Measurements from ENCODE around the gene PPARD.
"Not testable (repeated sequence)": the region's sequence is repeated elsewhere in the genome, so short reads cannot be mapped to it uniquely, and the experiment has no call there.

The PPARD gene

DNA sequence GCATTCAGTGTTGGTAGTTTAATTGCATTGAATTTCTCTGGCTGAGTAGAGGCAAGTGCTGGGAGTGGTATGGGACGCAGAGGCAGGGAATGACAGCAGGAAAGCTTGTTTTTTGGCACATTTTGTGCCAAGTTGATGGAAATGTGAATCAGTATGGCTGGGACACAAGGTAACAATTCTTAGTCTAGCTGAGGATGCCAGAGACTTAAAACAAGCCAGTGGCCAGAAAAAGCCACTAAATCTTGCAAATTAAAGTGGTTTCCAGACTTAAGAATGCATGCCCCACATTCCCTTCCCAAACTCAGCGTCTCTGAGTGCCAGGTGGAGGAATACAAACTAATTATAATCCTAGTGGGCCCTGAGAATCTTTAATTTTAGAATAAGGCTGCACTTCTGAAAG, 35.9 kb downstream of the PPARD start:
- DNase-seq (ENCODE audit: low read depth, low spot score) = no peak

DNA sequence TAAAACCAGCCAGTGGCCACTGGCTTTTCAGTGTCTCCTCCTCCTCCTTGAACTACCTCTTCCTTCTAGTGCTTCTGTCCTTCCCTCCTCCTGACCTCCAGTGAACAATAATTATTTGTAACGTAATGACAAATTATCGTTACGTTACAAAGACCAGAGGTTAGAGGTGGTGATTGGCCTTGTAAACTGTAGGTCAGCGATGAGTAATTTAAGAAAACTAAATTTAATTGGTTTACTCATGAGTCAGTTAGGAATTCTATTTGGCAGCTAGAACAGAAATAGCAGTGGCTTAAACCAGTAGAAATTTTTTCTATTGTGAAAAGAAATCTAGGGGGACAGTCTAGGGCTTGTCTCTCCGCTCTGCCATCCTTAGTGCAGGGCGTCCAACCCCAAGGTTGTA, 38.8 kb downstream of the PPARD start:
- no peak for DNase-seq (ENCODE audit: low read depth, low spot score)

DNA sequence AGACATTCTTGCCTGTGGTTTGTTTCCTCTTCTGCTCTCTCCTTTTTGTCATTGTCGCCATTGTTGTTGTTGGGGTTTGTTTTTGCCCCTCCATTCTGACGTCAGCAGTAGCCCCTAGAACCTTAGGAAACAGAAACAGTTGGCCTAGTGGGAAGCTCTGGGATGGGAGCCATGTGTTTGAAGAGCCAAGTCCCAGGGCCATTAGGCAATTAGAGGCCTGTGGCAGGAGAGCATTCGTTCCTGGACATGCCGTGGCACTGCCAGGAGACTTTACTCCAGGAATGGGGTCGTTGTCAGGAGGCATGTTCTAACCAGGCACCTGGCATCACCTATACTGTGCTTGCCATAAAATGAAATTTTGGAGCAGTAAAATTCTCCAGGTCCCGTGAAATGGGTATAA, 39.7 kb downstream of the PPARD start:
- no peak for DNase-seq (ENCODE audit: low read depth, low spot score)

DNA sequence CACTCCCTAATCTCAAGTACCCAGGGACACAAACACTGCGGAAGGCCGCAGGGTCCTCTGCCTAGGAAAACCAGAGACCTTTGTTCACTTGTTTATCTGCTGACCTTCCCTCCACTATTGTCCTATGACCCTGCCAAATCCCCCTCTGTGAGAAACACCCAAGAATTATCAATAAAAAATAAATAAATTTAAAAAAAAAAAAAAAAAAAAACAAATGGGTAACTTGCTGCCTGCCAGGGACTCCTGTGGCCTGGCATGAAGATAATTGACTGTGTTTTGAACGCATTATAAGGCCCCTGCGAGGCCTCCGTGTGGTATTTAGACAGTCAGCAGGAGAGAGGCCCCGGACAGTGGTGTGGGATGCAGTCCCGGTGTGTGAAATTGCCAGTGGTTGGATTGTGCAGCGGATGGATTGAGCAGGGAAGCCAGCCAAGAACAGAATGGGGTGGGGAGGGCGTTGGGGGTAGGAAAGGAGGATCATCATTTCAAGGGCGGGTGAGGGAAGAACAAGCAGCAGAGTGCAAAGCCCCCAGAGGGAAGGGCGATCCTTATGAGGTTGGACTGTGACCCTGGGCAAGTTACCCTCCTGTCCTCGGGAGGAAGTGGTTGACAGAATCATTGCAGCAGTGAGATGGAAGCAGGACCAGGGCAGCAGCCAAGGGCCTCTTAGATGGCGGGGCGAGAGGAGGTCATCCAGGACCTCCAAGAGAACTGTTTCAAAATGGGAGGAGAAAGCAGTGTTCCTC, 43.3 kb downstream of the PPARD start:
- no peak for DNase-seq (ENCODE audit: low read depth, low spot score)

DNA sequence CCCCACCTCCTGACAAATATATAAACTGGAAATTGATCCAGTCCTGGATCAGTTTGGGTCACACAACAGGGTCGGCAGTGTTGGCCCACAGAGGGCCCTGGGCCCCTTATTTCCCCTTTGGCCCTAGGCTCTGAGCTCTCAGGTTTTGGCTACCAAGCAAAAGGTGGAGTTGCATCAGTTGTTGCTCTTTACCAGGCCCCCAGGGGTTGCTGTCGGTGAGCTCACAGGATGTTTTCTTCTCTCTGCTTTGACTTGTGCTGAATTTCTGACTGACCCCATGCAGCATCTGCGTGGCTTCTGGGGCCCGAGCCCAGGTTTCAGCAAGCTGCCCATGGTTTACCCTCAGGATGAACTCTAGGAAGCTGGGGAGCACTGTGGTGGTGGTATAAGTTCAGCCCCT, 44.6 kb downstream of the PPARD start:
- DNase-seq (ENCODE audit: low read depth, low spot score) = no peak

DNA sequence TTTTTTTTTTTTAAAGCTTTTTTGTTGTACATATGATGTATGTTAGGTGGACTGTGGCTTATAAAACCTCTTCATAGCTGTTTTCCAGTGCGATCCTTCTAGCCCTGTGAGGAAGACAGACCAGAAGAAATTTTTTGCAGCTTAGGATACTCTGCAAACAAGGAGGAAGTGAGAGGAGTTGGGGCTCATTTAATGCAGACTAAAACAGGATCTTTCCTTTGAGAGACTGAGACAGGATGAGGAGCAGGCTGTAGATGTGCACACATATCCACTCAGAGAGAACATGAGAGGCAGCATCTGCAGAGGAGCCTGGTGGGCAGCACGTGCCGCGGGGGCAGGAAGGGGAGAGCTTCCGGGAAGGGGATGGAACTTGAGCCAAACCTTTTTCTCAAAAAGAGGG, 45.7 kb downstream of the PPARD start:
- DNase-seq (ENCODE audit: low read depth, low spot score) = no peak

DNA sequence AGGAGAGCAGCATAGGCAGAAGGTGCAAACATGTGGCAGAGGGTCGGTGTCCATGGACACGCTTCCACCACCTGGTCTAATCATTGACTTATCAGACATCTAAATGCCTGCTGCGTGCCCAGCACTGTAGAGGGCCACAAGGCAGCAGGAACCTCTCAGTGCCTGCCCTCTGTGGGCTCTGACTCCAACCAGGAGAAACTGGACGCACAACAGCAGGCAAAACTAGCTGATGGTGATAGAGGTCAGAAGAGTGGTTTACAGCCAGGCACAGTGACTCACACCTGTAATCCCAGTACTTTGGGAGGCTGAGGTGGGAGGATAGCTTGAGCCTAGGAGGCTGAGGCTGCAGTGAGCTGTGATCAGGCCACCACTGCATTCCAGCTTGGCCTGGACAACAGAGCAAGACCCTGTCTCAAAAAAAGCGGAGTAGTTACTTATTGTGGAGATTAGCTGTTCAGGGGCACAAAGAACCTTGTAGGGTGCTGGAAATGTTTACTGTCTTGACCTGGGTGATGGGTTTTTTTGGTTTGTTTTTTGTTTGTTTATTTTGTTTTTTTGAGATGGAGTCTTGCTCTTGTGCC, 46.5 kb downstream of the PPARD start:
- DNase-seq (ENCODE audit: low read depth, low spot score) = no peak

DNA sequence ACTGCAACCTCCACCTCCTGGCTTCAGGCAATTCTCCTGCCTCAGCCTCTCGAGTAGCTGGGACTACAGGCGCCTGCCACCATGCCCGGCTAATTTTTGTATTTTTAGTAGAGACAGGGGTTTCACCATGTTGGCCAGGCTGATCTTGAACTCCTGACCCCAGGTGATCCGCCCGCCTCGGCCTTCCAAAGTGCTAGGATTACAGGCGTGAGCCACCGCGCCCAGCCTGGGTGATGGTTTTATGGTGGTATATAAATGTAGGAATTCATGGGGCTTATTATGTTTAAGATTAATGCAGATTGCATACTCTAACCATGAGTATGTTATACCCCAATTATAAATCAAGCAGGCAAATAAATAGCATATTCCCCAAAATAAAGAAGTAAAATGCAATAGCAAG, 47.0 kb downstream of the PPARD start:
- DNase-seq (ENCODE audit: low read depth, low spot score) = not testable (repeated sequence)

DNA sequence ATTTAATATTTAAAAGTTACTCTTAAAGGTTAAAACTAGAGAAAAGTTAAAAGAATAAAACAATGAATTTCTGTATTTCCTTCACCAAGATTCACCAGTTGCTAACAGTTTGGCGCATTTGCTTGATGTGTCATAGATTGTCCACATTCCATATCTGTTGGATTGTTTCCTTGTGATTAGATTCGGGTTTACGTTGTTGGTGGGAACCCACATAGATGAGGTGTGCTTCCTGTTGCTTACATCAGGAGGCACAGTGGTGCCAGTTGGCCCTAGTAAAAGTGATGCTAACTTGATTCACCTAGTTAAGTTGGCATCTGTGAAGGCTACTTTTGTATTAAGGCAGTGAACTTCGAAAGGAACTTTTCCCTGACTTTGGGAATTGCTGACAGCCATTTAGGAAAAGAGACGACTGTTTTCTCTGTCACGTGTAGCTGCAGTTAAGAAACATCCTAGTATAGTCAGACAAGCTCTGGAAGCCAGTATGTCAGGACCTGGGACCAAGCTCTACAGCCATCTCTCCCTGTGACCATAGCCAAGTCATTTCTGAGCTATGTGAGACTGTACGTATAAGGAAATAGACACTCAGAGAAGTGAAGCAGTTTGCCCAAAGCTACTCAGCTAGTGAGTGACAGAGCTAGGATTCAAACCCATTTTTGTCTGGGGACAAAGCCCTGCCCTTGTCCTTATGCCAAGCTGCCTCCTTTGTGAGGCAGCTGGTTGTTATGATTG, 49.0 kb downstream of the PPARD start:
- no peak for DNase-seq (ENCODE audit: low read depth, low spot score)

DNA sequence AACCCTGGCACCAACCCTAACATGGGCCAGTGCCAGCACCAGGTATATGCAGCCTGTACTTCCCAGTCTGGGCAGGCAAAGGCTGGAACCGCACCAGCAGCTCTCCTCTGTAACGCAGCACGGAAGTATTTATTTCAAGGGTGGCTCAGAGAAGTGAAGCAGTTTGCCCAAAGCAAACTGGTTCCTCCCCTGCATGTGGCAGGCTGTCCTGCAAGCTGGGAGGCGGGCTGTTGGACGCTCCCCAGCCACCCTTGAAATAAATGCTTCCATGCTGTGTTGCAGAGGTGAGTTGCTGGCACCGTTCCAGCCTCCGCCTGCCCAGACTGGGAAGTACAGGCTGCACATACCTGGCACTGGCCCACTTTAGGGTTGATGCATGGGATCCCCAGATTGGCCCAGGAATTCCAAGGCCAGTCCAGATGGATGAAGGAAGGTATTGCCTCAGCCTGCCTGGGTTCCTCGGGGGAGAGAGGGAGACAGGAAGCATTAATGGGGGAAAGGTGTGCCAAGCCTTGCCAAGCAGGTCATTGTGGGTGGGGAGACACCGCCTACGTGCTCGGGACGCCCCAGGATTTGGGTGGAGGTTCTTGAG, 49.8 kb downstream of the PPARD start:
- DNase-seq (ENCODE audit: low read depth, low spot score) = no peak

DNA sequence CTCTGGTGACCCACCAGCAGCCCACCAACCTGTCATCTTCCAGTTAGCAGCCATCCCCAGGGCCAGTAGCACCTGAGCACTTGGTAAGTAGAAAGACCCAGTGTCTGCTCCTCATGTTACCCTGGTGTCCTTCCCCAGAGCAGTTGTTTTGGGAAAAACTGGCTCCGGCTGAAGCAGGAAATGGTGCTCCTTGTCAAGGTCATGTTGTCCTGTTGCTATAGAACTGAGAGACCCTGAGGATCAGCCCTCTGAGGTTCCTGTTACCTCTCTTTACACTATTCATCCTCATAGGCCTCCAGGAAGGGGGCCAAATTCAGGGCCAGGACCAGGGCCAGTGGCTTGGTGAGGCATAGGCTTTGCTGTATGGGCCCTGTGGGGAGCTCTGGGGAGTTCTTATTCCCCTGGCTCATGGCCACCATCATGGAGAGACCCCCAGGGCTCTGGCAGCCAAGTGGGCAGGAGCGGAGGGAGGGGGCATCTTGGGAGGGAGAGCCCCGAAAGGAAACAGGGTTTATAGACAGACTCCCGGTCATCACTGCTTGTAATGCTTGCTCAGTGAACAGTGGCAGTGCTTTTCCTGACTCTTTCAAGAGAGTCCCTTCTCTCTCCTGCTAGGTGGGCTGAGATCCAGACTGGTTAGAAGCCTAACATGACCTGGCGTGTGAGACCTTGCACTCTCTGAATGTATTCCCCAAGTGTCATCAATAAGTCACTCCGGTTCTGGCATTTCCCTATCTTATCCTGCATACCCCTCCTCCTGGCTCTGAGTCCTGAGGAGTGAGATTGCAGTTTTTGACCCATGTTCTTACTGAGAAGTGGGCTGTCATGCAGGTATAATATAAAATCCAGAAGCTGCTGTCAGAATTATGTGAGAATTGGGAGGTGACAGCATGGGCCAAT, 50.7 kb downstream of the PPARD start:
- no peak for DNase-seq (ENCODE audit: low read depth, low spot score)

DNA sequence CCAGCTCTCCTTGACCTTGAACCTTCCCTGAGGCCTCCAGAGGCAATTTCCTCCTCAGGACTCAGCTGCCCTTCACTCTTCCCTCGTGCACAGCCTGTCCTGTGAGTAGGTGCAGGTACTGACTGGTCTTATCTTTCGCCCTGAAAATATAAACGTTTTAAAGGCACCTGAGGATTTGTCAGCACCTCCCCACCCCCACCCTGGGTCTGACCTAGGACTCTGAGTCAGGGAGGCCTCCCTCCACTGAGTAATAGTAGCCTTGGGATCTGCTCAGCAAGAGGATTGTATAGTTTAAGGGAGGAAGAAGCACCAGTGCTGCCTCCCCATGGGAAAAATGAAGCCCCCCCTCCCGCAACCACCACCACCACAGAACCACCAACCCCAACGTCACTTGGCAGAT, 54.6 kb downstream of the PPARD start:
- no peak for DNase-seq (ENCODE audit: low read depth, low spot score)

DNA sequence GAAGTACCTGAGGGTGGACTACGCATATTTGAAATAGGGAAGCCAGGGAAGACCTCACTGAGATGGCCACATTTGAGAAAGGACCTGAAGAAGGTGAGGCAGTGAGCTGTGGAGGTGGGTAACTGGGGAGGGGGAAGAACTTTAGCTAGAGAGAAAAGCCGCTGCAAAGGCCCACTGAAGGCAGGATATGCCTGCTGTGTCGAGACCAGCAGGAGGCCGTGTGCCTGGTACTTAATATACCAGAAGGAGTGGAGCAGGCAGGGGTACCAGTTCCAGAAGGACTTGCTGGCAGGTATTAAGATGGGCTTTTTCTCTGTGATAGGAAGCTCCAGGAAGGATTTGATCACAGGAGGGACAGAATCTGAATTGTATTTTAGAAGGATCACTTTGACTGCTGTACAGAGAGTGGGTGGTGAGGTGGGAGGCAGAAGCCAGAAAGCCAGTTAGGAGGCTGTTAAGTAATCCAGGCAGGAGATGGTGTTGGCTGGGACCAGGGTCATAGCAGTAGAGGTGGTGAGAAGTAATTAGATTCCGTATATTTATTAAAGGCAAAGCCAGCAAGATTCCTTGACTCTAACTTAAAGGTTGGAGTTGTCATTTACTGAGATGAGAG, 55.6 kb downstream of the PPARD start:
- no peak for DNase-seq (ENCODE audit: low read depth, low spot score)

DNA sequence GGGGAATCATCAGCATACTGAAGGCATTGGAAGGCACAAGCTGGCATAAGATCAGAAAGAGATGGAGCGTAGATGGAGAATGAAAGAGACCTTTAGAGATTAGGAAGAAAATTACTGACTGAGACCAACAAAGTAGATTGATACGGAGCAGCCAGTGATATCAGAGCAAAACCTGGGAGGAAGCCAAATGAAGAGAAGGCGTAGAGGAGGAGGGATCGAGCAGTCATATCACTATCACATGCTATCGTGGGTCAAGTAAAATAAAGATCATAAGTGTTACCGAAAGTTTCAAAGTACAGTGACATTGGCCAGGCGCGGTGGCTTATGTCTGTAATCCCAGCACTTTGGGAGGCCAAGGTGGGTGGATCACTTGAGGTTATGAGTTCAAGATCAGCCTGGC, 56.2 kb downstream of the PPARD start:
- DNase-seq (ENCODE audit: low read depth, low spot score) = no peak

DNA sequence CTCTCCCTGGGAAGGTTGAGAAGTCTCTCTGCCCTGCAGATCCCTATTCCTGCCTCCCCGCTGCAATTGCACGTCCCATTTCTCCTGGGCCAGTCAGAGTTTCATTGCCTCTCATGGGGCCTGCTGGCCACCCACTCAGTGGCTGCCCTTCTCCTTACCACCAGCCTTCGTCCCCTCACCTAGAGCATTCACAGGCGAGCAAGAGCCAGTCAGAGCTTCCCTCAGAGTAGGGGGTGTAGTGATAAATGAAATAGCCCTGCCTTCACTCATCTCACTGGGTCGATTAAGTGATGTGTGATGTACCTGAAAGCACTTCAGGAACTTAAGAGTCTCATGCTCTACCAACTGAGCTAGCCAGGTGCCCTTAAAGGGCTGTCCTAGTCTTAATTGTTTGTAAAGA, 57.8 kb downstream of the PPARD start:
- no peak for DNase-seq (ENCODE audit: low read depth, low spot score)

DNA sequence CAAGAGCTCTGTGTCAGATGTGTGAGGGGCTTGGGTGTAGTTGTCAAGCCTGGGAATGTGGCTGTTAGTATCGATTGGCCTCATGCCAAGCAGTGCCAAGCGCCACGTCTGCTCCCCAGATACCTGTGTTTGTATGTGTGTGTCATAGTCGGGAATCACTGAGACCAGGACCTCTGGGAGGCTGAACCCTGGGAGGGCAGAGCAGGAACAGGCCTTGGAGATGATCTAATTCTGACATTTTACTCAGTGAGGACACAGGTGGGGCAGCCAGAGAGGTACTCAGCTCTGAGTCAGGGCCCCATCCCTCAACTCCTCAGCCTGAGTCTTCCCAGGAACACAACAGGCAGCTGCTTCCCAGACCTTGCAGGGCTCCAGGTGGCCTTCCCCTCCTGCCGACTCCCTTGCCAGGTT, 58.5 kb downstream of the PPARD start:
- no peak for DNase-seq (ENCODE audit: low read depth, low spot score)

DNA sequence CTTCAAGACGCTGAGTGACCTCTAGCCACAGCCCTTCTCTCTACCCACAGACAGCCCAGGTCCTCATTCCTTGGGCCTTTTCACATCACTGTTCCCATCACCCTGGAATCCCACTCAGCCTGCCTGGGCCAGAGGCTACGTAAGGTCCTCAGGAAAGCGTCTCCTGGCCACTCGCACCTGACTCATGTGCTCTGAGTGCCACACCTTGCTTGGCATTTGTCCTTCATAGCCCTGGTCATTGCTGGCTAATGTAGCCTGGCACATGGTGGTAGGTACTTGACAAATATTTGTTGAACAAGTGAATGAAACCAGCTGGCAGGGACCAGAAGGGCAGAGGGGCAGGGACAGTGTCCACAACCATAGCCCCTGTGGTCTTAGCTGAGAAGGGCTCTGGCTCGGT, 59.2 kb downstream of the PPARD start:
- no peak for DNase-seq (ENCODE audit: low read depth, low spot score)

DNA sequence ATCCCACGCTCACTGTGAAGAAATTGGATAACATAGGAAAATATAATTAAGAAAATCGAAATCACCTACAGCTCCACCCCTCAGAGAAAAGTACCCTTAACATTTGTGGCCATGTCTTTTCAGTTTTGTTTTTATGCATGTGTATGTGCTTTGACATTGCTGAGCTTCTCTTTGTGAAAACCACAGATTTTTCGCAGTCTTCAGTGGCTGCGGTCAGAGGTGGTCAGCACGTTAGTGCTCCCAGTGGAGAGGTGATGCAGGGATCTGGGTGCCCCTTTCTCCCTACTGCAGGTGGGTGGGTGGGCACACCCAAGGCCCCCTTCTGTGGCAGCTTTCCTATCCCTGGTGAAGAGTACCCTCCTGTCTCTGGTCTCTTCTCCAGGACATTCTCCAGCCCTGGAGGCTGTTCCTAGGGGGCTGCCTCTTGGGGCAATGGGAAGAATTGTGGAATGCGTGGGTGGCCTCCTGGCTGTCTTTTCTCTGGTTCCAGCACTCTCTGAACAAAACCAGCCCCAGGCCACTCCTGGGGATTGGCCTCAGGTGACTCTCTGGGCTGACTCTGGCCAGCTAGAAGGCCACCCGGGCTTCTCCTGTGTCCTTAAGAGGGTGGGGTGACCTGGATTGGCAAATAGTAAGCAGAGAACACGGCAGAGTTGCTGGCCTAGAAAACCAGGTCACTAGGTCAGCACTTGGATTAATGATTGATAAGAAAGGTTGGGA, 59.9 kb downstream of the PPARD start:
- DNase-seq (ENCODE audit: low read depth, low spot score) = no peak

DNA sequence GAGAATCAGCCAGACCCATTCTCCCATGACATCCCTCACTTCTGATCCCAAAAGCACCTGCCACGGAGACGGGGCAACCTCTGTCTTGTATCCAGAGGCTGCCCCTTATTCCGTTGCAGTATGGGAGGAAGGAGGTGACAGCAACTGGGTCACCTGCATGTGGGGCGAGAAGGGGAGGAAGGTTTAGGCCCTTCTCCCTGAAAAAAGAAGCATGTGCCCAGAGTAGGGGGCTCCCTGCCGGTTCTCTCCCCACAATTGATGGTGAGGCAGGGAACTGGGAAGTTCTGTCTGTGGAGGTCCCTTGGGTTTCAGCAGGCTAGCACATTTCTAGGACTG, 60.5 kb downstream of the PPARD start:
- no peak for DNase-seq (ENCODE audit: low read depth, low spot score)

DNA sequence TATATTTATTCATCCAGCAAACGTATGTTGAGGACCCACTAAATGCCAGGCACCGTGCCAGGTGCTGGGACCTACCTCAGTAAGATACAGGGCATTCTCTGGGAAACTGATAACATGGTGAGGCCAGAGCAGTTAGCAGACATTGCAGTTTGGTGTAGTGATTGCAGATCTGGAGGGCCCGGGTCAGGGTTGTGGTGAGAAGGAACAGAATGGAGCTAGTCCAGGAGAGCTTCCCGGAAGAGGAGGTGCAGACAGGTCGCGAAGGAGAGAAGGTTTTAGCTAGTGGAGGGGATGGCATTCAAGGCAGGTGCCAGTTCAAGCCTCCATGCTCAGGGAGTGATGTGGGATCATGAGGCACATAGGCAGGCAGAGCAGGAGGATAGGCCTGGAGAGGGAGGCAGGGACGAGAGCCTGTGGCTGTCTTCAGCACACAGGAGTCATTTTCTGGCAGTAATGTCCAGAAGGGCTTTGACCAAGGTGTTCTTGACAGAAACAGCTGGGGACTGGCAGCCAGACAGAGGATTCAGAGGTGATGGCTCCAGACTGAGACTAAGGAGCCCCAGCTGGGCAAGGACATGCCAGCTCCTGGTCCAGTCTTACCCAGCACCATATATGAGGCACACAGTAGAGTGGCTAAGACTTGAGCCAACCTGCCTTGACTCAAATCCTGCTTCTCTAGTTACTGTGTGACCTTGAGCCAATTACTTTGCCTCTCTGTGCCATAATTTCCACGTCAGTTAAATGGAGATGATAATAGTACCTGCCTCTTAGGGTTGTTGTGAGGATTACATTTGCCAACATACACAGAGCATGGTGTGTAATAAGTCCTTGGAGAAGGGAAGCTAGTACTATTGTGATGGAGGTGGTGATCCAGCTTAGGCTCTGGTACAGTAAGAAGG, 61.4 kb downstream of the PPARD start:
- DNase-seq (ENCODE audit: low read depth, low spot score) = no peak

All from iPS DF 19.7 (cell line).